ENCODE measurements around the gene RPRD1A.

- TF ChIP-seq POLR2A (IDR thresholded peaks at IDR 0.05), result no peak
- TF ChIP-seq CTCF (IDR thresholded peaks at IDR 0.05), result no peak
These were observed 111.1 kb downstream of the RPRD1A start for GRCh38 chr18:35956226-35956625.

Measured in testis (tissue), 2 donors.